Glutamatergic neuron (in vitro differentiated cells): ENCODE data around the gene LRP4. TPM values are rescaled to one million over a fixed set of nuclear protein-coding genes. Genes with fewer than 3 reads are reported as not detected.

Source experiments
- DNase-seq: peaks from one replicate; pipeline ENCODE4 v3.0.0; 2022
- H3K27ac Mint-ChIP-seq: one replicate; pipeline ENCODE4 v1.8.0; 2020; ENCODE audit warnings: mild to moderate bottlenecking, mixed read lengths, inconsistent platforms; ENCODE audit not compliant: unreplicated experiment
- H3K27me3 Mint-ChIP-seq: one replicate; pipeline ENCODE4 v1.8.0; 2020; ENCODE audit warnings: mild to moderate bottlenecking, moderate library complexity, mixed read lengths, inconsistent platforms; ENCODE audit not compliant: unreplicated experiment
- H3K36me3 Mint-ChIP-seq: one replicate; pipeline ENCODE4 v1.8.0; 2020; ENCODE audit warnings: mild to moderate bottlenecking, mixed read lengths, inconsistent platforms; ENCODE audit not compliant: unreplicated experiment
- H3K4me1 Mint-ChIP-seq: one replicate; pipeline ENCODE4 v1.8.0; 2020; ENCODE audit warnings: mild to moderate bottlenecking, low read depth, mixed read lengths, inconsistent platforms; ENCODE audit not compliant: unreplicated experiment
- H3K4me3 Mint-ChIP-seq: one replicate; pipeline ENCODE4 v1.8.0; 2020; ENCODE audit warnings: mild to moderate bottlenecking, mixed read lengths, inconsistent platforms; ENCODE audit not compliant: unreplicated experiment
- H3K9me3 Mint-ChIP-seq: one replicate; pipeline ENCODE4 v1.8.0; 2020; ENCODE audit warnings: mild to moderate bottlenecking, moderate library complexity, mixed read lengths, inconsistent platforms; ENCODE audit not compliant: unreplicated experiment
- CTCF ChIP-seq: fragments of 200-600 bp; sonication (generic); IDR thresholded peaks from one replicate; pipeline ENCODE4 v1.5.0; 2021; ENCODE audit not compliant: partially characterized antibody, unreplicated experiment
- total RNA-seq: library from RNA; stranded (reverse); fragmentation: NEBNext Ultra II Directional; extraction: Animal tissue kit (Norgen Biotek cat#: 25700); gene quantifications from one replicate; pipeline ENCODE4 v1.2.1, GENCODE V29; 2021; ENCODE audit not compliant: unreplicated experiment

LRP4 gene
- total RNA-seq, 1 donor from 2014 or later: 25.0 TPM

GRCh38 chr11:46827995-46828394, 90.4 kb downstream of the LRP4 start:
- no peaks in the 10 kb centered on the region for H3K27me3 Mint-ChIP-seq
- TF ChIP-seq CTCF: no peak
- H3K36me3 Mint-ChIP-seq: no peaks in the 10 kb centered on the region
- DNase-seq: no peak
- no peaks in the 10 kb centered on the region for H3K9me3 Mint-ChIP-seq
- H3K4me1 Mint-ChIP-seq: peaks cover 11% of the 10 kb centered on the region
- no peak overlapping the region for H3K4me3 Mint-ChIP-seq
- H3K27ac Mint-ChIP-seq: no peak overlapping the region

DNA sequence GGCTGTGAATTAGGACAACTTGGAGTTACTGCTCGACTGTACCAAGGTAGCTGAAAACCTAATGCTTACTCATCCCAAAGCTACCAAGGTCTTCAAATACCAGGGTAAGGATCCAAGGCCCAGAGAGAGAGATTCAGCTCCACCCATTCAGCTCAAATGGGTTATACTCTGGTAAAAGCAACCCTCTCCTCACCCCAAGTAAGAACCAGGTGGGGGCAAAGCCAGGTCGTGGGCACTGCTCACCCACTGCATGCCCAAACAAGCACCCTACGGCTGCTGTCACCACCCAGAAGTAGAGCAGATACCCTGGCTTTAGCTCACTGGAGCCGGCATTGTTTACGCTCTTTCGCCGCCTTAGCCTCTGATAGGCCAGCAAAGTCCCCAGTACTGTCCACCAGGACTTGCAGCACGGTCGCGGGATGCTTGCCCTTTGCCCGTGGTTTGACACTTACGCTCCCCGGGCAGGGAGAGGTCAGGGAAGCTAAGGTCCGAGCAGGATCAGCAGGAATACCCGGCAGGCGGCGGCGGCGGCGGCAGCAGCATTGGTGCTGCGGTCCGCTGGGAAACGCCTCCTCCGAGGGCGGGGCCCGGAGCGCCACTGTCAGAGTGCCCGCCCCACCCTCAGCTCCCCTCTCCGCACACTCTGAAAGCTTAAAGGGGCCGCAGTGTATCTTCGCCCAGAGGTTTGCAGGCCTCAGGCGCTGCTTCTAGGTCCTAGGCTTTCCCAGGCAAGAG, 91.9 kb downstream of the LRP4 start:
- H3K27me3 Mint-ChIP-seq: no peaks in the 10 kb centered on the region

DNA sequence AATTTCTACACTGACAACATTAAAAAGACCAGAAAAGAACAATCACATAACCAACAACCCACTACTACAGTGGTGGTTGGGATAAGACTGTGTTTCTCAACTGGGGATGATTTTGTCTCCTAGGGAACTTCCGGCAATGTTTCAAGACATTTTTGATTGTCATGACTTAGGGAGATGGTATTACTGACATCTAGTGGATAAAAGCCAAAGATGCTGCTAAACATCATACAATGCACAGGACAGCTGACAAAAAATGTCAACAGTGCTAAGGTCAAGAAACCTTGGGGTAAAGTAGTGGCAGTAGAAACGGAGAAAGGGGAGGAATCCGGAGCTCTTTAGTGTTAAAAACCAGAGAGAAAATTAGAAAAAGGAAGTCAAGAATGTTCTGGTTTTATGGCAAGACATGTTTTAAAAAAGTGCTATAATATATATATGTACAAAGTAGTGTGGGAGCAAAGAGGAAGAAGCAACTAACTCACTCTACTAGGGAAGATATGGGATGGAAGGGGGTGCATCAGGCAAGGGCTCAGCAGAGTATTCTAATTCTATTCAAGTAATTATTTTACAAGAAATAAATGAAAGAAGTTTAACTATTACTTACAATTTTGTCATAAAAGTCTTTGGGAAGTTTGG, 109.4 kb downstream of the LRP4 start:
- H3K4me1 Mint-ChIP-seq: no peaks in the 10 kb centered on the region
- no peaks in the 10 kb centered on the region for H3K27me3 Mint-ChIP-seq
- H3K9me3 Mint-ChIP-seq: peaks cover 2% of the 10 kb centered on the region
- no peak overlapping the region for H3K4me3 Mint-ChIP-seq
- no peak for DNase-seq
- peak overlapping the region; percentile 67 for H3K27ac Mint-ChIP-seq
- H3K36me3 Mint-ChIP-seq: no peaks in the 10 kb centered on the region
- no peak for TF ChIP-seq CTCF

More for the DNA sequence above, 91.9 kb downstream of the LRP4 start:
- H3K27ac Mint-ChIP-seq: peak overlapping the region; percentile 75
- peak; percentile 93 for DNase-seq
- no peaks in the 10 kb centered on the region for H3K36me3 Mint-ChIP-seq
- no peak for TF ChIP-seq CTCF
- no peaks in the 10 kb centered on the region for H3K9me3 Mint-ChIP-seq
- peaks cover 10% of the 10 kb centered on the region for H3K4me1 Mint-ChIP-seq
- H3K4me3 Mint-ChIP-seq: peak overlapping the region; percentile 88

Other genes starting within 250 kb of the LRP4 start
- gene ARHGAP1, start 217.9 kb downstream of the LRP4 start, total RNA-seq: 38.4 TPM
- 10.6 TPM for gene ZNF408, start 217.5 kb downstream of the LRP4 start, total RNA-seq
- gene F2, start 199.3 kb downstream of the LRP4 start, total RNA-seq: 0.29 TPM
- 193 TPM for gene CKAP5, start 72.3 kb downstream of the LRP4 start, total RNA-seq
- gene CSTPP1, start 18.2 kb upstream of the LRP4 start, total RNA-seq: 35.5 TPM